K562 (cell line): ENCODE results near the gene DTX1. TPM values are rescaled to one million over a fixed set of nuclear protein-coding genes. Genes with fewer than 3 reads are reported as not detected.

ENCODE experiments used
- ATAC-seq: fragments of 200-7000 bp; cut with Tn5 transposase; 3 replicates; pipeline ENCODE4 v1.9.1; 2020; ENCODE audit warnings: moderate library complexity
- BruUV-seq: library from RNA; stranded (reverse); fragments of 400-500 nt; replicated peaks from 2 replicates; lab custom pipeline; 2021; lab: Mats Ljungman, UMichigan
- CTCF ChIA-PET: fragments of 300-600 bp; formaldehyde crosslinking; extraction: SDS; loops from one replicate; lab custom pipeline; 2021; ENCODE audit warnings: low intra/inter-chr PET ratio; lab: Yijun Ruan, JAX
- POLR2A ChIA-PET: fragments of 300-600, 350-650 bp; sonication (Branson Sonifier 250); formaldehyde crosslinking; extraction: SDS; loops from one replicate; lab custom pipeline; 2021; ENCODE audit warnings: antibody characterized with exemption, inconsistent platforms; lab: Yijun Ruan, JAX
- DNase-seq, 4 experiments: peaks; one replicate each; pipeline versions ENCODE4 v3.0.0 to v3.0.0-alpha.2; 2011 to 2018; ENCODE audit warnings: low spot score in 3 of 4, mixed read lengths in 3 of 4; ENCODE audit errors: extremely low read depth in 1 of 4
- FAIRE-seq: peaks from 2 replicates; lab custom pipeline; 2011; peaks lifted over from hg19 to GRCh38; lab: Jason Lieb, UNC
- H2AFZ ChIP-seq: 2 replicates; pipeline ENCODE4 v1.6.0; 2011; ENCODE audit warnings: low read depth, low read length, control low read depth, inconsistent platforms
- H3K27ac ChIP-seq: fragments of 200-600 bp; 3 replicates; pipeline ENCODE4 v1.8.0; 2011; ENCODE audit warnings: low read depth, mild to moderate bottlenecking, control low read depth, inconsistent platforms, low read length, moderate library complexity, mixed read lengths; ENCODE audit errors: extremely low read depth
- H3K27me3 ChIP-seq, 2 experiments: fragments of 300-600 bp in 1 of 2; 2 replicates in 1 of 2; 3 replicates in 1 of 2; pipeline versions ENCODE4 v1.6.0 to v1.8.0; 2011; ENCODE audit warnings: inconsistent platforms in 2 of 2, low read length in 2 of 2, mild to moderate bottlenecking in 1 of 2, mixed read lengths in 1 of 2, moderate library complexity in 1 of 2; ENCODE audit not compliant: control insufficient read depth in 2 of 2, insufficient read depth in 2 of 2
- H3K36me3 ChIP-seq: fragments of 300-600 bp; 3 replicates; pipeline ENCODE4 v1.8.0; 2011; ENCODE audit warnings: mild to moderate bottlenecking, low read length, inconsistent platforms; ENCODE audit not compliant: control insufficient read depth, insufficient read depth
- H3K4me1 ChIP-seq, 2 experiments: fragments of 200-600 bp in 1 of 2; replicated peaks in 1 of 2; 2 replicates in 1 of 2; 3 replicates in 1 of 2; pipeline versions ENCODE4 v1.5.1 to v1.8.0; 2011; ENCODE audit warnings: inconsistent platforms in 2 of 2, low read length in 2 of 2, mild to moderate bottlenecking in 1 of 2, mixed read lengths in 1 of 2, moderate library complexity in 1 of 2; ENCODE audit not compliant: control insufficient read depth in 2 of 2, insufficient read depth in 2 of 2
- H3K4me2 ChIP-seq: 2 replicates; pipeline ENCODE4 v1.6.1; 2011; ENCODE audit warnings: low read length, control low read depth, inconsistent platforms, mixed read lengths; ENCODE audit not compliant: insufficient read depth
- H3K4me3 ChIP-seq: fragments of 200-600 bp; sonication (generic), shearing (Covaris generic); 2 replicates; pipeline ENCODE4 v1.5.1; 2016; ENCODE audit warnings: control low read depth, inconsistent platforms
- H3K79me2 ChIP-seq: fragments of 200-600 bp; 3 replicates; pipeline ENCODE4 v1.8.0; 2011; ENCODE audit warnings: low read length, inconsistent platforms; ENCODE audit not compliant: control insufficient read depth, insufficient read depth
- H3K9ac ChIP-seq, 2 experiments: 2 replicates each; pipeline versions ENCODE4 v1.6.0 to v1.6.1; 2011; ENCODE audit warnings: low read depth in 2 of 2, low read length in 2 of 2, control low read depth in 1 of 2, inconsistent platforms in 1 of 2, mild to moderate bottlenecking in 1 of 2, mixed read lengths in 1 of 2; ENCODE audit not compliant: insufficient read depth in 1 of 2
- H3K9me1 ChIP-seq: one replicate; pipeline ENCODE4 v1.6.0; 2011; ENCODE audit warnings: inconsistent platforms, mild to moderate bottlenecking, low read length, moderate library complexity; ENCODE audit not compliant: control insufficient read depth, insufficient read depth
- H3K9me3 ChIP-seq: replicated peaks from 2 replicates; pipeline ENCODE4 v1.5.1; 2011; ENCODE audit warnings: low read depth, low read length, inconsistent platforms; ENCODE audit not compliant: control insufficient read depth, insufficient read depth
- H4K20me1 ChIP-seq: replicated peaks from 2 replicates; pipeline ENCODE4 v1.6.1; 2011; ENCODE audit warnings: low read length, inconsistent platforms, mixed read lengths; ENCODE audit not compliant: control insufficient read depth, insufficient read depth
- NR4A1 ChIP-seq, 2 experiments: fragments of 250-450 bp in 1 of 2; fragments of 450-650 bp in 1 of 2; sonication (Bioruptor Pico) in 1 of 2; IDR thresholded peaks; 2 replicates each; pipeline versions ENCODE4 v1.4.0 to v1.6.1; 2016 to 2020; ENCODE audit warnings: mild to moderate bottlenecking in 2 of 2, missing compliant biosample characterization in 1 of 2, missing genetic modification characterization in 1 of 2, moderate library complexity in 1 of 2
- PHF20 ChIP-seq: fragments of 450-650 bp; IDR thresholded peaks from 2 replicates; pipeline ENCODE4 v1.6.1; 2018; ENCODE audit not compliant: partially characterized antibody
- RFX7 ChIP-seq: fragments of 250-450 bp; sonication (Bioruptor Pico); IDR thresholded peaks from 2 replicates; pipeline ENCODE4 v1.5.1; 2021; ENCODE audit warnings: mild to moderate bottlenecking
- SAP30 ChIP-seq: fragments of 200-600 bp; sonication (generic); IDR thresholded peaks from 2 replicates; pipeline ENCODE4 v1.6.1; 2012; ENCODE audit warnings: borderline replicate concordance, low read depth, mild to moderate bottlenecking, moderate library complexity, low read length, control low read depth, inconsistent platforms; ENCODE audit not compliant: insufficient read depth, poor library complexity, severe bottlenecking
- ZNF707 ChIP-seq: fragments of 250-450 bp; sonication (Bioruptor Pico); conservative IDR thresholded peaks from 2 replicates; pipeline ENCODE4 v1.8.0; 2022; ENCODE audit warnings: inconsistent platforms, mild to moderate bottlenecking, moderate library complexity
- WGBS: fragments of 100-300 bp; shearing (Covaris generic); methylation state at CpG from one replicate; pipeline ENCODE4 v1.1.6; 2016; ENCODE audit warnings: low coverage, mixed read lengths; ENCODE audit not compliant: insufficient coverage; ENCODE audit errors: missing lambda C conversion rate; 5-methylcytosine and 5-hydroxymethylcytosine counted together
- in situ Hi-C: fragments of 300-500 bp; cut with MboI; formaldehyde crosslinking; loops from 4 replicates; pipeline ENCODE4 v1.15.0; 2018; ENCODE audit warnings: inconsistent platforms, mixed read lengths
- intact Hi-C: fragments of 100-400 bp; cut with micrococcal nuclease; formaldehyde crosslinking; loops from 2 replicates; pipeline ENCODE4 v1.14.2; 2022
- polyA plus RNA-seq, 8 experiments: library from polyadenylated mRNA; depleted of rRNA in 4 of 8; stranded (reverse) in 5 of 8; unstranded in 3 of 8; fragments of >200 nt; fragmentation: Nextera tagmentation in 2 of 8; fragmentation: Illumina TruSeq in 1 of 8; extraction: Ambion mirVana in 2 of 8; extraction: Trizol in 1 of 8; gene quantifications; 2 replicates each; pipeline versions ENCODE4 v1.2.1 to v1.2.3, GENCODE V29; 2011 to 2014; ENCODE audit warnings: inconsistent platforms in 1 of 8, missing spikeins in 1 of 8
- total RNA-seq, 7 experiments: library from RNA; depleted of rRNA in 6 of 7; stranded (reverse); fragments of >200 nt in 6 of 7; fragmentation: Illumina TruSeq in 2 of 7; extraction: Trizol in 2 of 7; gene quantifications; 2 replicates each; pipeline versions ENCODE4 v1.2.1 to v1.2.3, GENCODE V29; 2011 to 2021; ENCODE audit warnings: low replicate concordance in 1 of 7
- TF ChIP-seq, protein P1 (sequence below): sonication (generic); formaldehyde crosslinking; IDR thresholded peaks from 2 replicates; pipeline ENCODE4 v1.8.0; 2022; ENCODE audit warnings: mild to moderate bottlenecking, missing genetic modification reagents
- TF ChIP-seq, protein P2 (sequence below): sonication (generic); formaldehyde crosslinking; IDR thresholded peaks from 2 replicates; pipeline ENCODE4 v1.9.0; 2022; ENCODE audit warnings: mild to moderate bottlenecking, missing genetic modification reagents

Gene DTX1
- total and polyA plus RNA-seq, 9 of the 15 experiments (the other 6 are each of a cell fraction or from before 2014, with no cell fraction given): not detected

DNA sequence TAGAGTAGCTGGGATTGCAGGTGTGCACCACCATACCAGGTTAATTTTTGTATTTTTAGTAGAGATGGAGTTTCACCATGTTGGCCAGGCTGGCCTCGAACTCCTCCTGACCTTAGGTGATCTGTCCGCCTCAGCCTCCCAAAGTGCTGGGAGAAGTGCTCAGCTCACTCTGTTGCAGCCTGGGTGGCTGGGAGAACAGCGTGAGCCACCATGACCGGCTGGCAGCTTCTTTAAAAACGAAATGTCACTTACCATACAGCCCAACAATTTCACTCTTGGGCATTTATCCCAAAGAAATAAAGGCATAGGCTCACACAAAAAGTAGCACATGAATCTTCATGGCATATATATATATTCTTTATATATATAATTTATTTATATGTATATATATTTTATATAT, 88.3 kb downstream of the DTX1 start:
- ATAC-seq: no peak
- no TSS peak for BruUV-seq
- Histone ChIP-seq H3K9me1 (peaks cover 3% of the 10 kb centered on the region), H3K4me1 (peaks cover 0 to 10% of the 10 kb centered on the region in 2 experiments; a peak in 3 of 5 replicates), H3K4me2 (no peak overlapping the region), H3K27me3 (peaks cover 3 to 9% of the 10 kb centered on the region in 2 experiments; a peak in 3 of 5 replicates), H3K79me2 (no peaks in the 10 kb centered on the region), H3K9ac (no peak overlapping the region), H4K20me1 (no peaks in the 10 kb centered on the region), H3K4me3 (no peak overlapping the region), H3K36me3 (no peaks in the 10 kb centered on the region), H3K27ac (no peak overlapping the region), H3K9me3 (no peaks in the 10 kb centered on the region), H2AFZ (no peak overlapping the region)
- DNase-seq: no peak
- 20% methylated on average over 5 of the region's 5 CpGs for WGBS
- intact Hi-C loops (no loop called here), in situ Hi-C loops (no loop called here)
- ChIA-PET POLR2A (no interaction called here), CTCF (no interaction called here)
- FAIRE-seq: no peak
- no peak for TF ChIP-seq RFX7
- TF ChIP-seq, protein P1, sequence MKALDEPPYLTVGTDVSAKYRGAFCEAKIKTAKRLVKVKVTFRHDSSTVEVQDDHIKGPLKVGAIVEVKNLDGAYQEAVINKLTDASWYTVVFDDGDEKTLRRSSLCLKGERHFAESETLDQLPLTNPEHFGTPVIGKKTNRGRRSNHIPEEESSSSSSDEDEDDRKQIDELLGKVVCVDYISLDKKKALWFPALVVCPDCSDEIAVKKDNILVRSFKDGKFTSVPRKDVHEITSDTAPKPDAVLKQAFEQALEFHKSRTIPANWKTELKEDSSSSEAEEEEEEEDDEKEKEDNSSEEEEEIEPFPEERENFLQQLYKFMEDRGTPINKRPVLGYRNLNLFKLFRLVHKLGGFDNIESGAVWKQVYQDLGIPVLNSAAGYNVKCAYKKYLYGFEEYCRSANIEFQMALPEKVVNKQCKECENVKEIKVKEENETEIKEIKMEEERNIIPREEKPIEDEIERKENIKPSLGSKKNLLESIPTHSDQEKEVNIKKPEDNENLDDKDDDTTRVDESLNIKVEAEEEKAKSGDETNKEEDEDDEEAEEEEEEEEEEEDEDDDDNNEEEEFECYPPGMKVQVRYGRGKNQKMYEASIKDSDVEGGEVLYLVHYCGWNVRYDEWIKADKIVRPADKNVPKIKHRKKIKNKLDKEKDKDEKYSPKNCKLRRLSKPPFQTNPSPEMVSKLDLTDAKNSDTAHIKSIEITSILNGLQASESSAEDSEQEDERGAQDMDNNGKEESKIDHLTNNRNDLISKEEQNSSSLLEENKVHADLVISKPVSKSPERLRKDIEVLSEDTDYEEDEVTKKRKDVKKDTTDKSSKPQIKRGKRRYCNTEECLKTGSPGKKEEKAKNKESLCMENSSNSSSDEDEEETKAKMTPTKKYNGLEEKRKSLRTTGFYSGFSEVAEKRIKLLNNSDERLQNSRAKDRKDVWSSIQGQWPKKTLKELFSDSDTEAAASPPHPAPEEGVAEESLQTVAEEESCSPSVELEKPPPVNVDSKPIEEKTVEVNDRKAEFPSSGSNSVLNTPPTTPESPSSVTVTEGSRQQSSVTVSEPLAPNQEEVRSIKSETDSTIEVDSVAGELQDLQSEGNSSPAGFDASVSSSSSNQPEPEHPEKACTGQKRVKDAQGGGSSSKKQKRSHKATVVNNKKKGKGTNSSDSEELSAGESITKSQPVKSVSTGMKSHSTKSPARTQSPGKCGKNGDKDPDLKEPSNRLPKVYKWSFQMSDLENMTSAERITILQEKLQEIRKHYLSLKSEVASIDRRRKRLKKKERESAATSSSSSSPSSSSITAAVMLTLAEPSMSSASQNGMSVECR (CRISPR knock-in tag): no peak
- TF ChIP-seq PHF20: no peak
- TF ChIP-seq SAP30: no peak
- TF ChIP-seq ZNF707: no peak
- TF ChIP-seq, protein P2, sequence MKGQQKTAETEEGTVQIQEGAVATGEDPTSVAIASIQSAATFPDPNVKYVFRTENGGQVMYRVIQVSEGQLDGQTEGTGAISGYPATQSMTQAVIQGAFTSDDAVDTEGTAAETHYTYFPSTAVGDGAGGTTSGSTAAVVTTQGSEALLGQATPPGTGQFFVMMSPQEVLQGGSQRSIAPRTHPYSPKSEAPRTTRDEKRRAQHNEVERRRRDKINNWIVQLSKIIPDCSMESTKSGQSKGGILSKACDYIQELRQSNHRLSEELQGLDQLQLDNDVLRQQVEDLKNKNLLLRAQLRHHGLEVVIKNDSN (CRISPR knock-in tag): no peak
- TF ChIP-seq NR4A1 (CRISPR knock-in tag; IDR thresholded peaks at IDR 0.05): no peak
- no peak for TF ChIP-seq NR4A1 (tag; IDR thresholded peaks at IDR 0.05)
